HG02610 (cell line): Measurements from ENCODE around the gene ZNF573.

ENCODE experiments used
- ATAC-seq: cut with Tn5 transposase; IDR thresholded peaks from one replicate; pipeline ENCODE4 v1.9.1; 2021; ENCODE audit warnings: mild to moderate bottlenecking, moderate library complexity; ENCODE audit not compliant: unreplicated experiment

ZNF573 gene

GRCh38 chr19:37695144-37695899, 84.1 kb downstream of the ZNF573 start:
- no peak for ATAC-seq

DNA sequence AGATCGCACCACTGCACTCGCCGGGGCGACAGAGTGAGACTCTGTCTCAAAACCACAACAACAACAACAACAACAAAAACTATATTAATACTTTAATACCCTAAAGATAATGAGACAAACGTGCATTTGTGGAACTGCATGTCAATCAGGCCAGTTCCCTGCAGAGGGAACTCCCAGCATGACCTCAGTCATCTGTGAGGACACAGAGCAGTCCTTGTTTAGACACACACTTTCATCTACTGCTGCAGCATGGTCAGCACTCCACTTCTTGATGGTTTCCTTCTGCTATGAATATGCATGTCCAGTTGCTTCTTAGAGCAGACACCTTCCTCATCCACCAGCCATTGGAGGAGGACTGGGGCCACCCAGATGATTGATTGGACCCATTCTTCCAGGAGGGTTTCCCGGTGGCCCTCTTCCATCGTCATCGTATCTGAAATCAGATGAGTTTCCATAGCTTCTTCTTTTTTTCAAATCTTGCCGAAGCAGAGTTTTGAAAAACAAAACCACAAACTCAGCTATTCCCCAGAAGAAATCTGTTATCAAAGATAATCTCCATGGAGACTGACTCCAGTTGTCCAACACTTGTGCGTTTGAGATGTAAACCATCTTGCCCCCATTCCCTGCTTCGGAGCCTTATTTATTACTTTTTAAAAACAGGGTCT, 86.3 kb downstream of the ZNF573 start:
- no peak for ATAC-seq

GRCh38 chr19:37691881-37692504, 87.4 kb downstream of the ZNF573 start:
- no peak for ATAC-seq
